GM13977 (cell line): ENCODE measurements around the gene PARP9.
"Not testable (repeated sequence)": the region's sequence is repeated elsewhere in the genome, so short reads cannot be mapped to it uniquely, and the experiment has no call there.

Experiments used
- DNase-seq: peaks from one replicate; pipeline ENCODE4 v3.0.0; 2012; ENCODE audit warnings: low spot score
- in situ Hi-C: fragments of 300-500 bp; cut with MboI; formaldehyde crosslinking; loops from one replicate; pipeline ENCODE4 v1.12.0; 2022; ENCODE audit warnings: low sequenced_read_pairs, low pct_unique_long_range_greater_than_20kb, mixed read lengths, inconsistent platforms; ENCODE audit not compliant: unreplicated experiment
- TF ChIP-seq, protein P1 (sequence below): IDR thresholded peaks from 2 replicates; pipeline ENCODE4 v1.5.1; 2012; ENCODE audit warnings: mild to moderate bottlenecking, control low read depth; ENCODE audit not compliant: insufficient read depth; ENCODE audit errors: extremely low read depth, missing control alignments

Gene PARP9

DNA sequence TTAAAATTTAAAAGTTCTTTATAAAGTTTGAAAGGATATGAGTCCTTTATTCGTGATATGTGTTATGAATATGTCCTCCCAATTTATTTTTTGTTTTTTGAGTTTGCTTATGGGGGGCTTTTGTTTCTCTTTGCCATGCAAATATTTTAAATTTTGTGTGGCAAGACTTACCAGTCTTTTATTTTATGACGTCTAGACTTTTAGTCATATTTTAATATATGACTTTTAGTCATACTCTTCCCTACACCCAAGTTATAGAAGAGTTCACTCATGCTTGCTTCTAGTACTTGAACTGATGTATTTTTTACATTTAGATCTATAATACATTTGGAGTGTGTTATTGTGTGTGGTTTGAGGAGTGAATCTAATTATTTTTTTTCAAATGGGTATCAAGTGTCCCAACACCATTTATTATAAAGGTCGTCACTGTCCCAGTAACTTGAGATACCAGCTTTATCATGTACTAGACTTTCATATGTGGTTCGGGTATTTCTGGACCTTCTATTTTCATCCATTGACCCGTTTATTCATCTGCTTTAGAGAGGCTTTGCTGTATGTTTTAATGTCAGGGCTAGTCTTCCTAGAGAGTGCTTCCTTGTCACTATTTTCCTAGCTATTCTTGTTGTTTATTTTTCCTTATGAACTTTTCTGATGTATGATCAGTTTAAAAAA lies 14.1 kb upstream of the PARP9 start:
- TF ChIP-seq, protein P1, sequence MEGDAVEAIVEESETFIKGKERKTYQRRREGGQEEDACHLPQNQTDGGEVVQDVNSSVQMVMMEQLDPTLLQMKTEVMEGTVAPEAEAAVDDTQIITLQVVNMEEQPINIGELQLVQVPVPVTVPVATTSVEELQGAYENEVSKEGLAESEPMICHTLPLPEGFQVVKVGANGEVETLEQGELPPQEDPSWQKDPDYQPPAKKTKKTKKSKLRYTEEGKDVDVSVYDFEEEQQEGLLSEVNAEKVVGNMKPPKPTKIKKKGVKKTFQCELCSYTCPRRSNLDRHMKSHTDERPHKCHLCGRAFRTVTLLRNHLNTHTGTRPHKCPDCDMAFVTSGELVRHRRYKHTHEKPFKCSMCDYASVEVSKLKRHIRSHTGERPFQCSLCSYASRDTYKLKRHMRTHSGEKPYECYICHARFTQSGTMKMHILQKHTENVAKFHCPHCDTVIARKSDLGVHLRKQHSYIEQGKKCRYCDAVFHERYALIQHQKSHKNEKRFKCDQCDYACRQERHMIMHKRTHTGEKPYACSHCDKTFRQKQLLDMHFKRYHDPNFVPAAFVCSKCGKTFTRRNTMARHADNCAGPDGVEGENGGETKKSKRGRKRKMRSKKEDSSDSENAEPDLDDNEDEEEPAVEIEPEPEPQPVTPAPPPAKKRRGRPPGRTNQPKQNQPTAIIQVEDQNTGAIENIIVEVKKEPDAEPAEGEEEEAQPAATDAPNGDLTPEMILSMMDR = no peak
- in situ Hi-C loops = no loop called here
- no peak for DNase-seq

GRCh38 chr3:122577409-122578031 lies 13.4 kb upstream of the PARP9 start, which contains the start of gene PARP15:
Gene PARP15, plus strand, starts transcription at chr3:122577650. Its CDS starts 18 bp downstream, at chr3:122577668.
- DNase-seq = no peak
- TF ChIP-seq, protein P1 = no peak
- in situ Hi-C loops = no loop called here

GRCh38 chr3:122576174-122576940 lies 12.3 kb upstream of the PARP9 start:
- TF ChIP-seq, protein P1 = no peak
- peak; percentile 82 for DNase-seq
- in situ Hi-C loops = no loop called here

- TF ChIP-seq, protein P1 = no peak
- DNase-seq = no peak
- in situ Hi-C loops = loop anchor here (25.0 kb wide), 1 partner anchor 464 kb away; the partner anchor contains the start of gene SEMA5B
These were observed 8.9 kb upstream of the PARP9 start for GRCh38 chr3:122572940-122573412.

DNA sequence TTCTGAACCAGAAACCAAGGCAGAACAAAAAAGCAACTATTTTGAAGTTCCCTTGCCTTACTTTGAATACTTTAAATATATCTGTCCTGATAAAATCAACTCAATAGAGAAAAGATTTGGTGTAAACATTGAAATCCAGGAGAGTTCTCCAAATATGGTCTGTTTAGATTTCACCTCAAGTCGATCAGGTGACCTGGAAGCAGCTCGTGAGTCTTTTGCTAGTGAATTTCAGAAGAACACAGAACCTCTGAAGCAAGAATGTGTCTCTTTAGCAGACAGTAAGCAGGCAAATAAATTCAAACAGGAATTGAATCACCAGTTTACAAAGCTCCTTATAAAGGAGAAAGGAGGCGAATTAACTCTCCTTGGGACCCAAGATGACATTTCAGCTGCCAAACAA lies 4.7 kb upstream of the PARP9 start:
- TF ChIP-seq, protein P1 = no peak
- no peak for DNase-seq
- in situ Hi-C loops = loop anchor here (25.0 kb wide), 1 partner anchor 469 kb away; the partner anchor contains the start of gene SEMA5B

GRCh38 chr3:122568131-122568530 lies 4.0 kb upstream of the PARP9 start:
- not testable (repeated sequence) for DNase-seq
- in situ Hi-C loops = loop anchor here (25.0 kb wide), 1 partner anchor 469 kb away; the partner anchor contains the start of gene SEMA5B
